Measurements from ENCODE around the gene SLC9A8. TPM values are rescaled to one million over a fixed set of nuclear protein-coding genes. Genes with fewer than 3 reads are reported as not detected.

SLC9A8 gene, protein sequence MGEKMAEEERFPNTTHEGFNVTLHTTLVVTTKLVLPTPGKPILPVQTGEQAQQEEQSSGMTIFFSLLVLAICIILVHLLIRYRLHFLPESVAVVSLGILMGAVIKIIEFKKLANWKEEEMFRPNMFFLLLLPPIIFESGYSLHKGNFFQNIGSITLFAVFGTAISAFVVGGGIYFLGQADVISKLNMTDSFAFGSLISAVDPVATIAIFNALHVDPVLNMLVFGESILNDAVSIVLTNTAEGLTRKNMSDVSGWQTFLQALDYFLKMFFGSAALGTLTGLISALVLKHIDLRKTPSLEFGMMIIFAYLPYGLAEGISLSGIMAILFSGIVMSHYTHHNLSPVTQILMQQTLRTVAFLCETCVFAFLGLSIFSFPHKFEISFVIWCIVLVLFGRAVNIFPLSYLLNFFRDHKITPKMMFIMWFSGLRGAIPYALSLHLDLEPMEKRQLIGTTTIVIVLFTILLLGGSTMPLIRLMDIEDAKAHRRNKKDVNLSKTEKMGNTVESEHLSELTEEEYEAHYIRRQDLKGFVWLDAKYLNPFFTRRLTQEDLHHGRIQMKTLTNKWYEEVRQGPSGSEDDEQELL
- 3.6 and 5.3 TPM in 2 replicates for total RNA-seq

DNA sequence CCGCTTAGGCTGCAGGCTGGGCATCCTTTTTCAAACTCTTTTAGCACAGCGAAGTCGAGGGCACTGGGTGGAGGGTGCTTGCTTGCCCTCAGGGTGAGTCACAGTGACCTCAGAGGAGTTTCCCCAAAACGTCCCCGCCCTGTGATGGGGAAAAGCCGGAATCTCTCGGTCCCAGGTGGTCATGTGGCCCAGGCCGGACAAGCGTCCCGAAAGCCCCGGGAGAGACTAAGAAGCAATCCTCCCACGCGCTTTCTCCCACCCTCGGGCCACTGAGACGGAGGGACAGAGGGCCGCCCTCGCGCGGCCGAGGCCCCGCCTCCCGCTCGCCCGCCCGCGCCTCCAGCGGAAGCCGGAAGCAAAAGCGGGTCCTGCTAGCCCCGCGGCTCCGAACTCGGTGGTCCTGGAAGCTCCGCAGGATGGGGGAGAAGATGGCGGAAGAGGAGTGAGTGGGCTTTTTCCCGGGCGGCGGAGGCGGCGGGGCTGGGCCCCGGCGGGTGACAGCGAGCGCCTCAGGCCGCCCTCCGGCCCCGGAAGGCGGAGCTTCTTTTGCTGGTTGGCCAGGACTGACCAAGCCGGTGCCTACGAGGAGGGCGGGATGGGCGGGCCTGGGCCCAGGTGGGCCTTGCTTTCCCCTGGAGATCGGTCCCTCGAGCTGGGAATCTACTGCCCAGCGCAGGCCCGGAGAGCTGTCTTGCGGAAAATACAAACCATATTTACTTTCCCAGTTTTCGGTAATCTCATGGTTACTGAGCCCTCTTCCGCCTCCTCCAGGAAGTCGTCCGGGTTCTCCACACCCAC, at the start of gene SLC9A8:
Gene SLC9A8 (plus strand): TSS at position 322 of the 798 bp plus-strand sequence. CDS start 95 bp downstream, at position 417.

DNA sequence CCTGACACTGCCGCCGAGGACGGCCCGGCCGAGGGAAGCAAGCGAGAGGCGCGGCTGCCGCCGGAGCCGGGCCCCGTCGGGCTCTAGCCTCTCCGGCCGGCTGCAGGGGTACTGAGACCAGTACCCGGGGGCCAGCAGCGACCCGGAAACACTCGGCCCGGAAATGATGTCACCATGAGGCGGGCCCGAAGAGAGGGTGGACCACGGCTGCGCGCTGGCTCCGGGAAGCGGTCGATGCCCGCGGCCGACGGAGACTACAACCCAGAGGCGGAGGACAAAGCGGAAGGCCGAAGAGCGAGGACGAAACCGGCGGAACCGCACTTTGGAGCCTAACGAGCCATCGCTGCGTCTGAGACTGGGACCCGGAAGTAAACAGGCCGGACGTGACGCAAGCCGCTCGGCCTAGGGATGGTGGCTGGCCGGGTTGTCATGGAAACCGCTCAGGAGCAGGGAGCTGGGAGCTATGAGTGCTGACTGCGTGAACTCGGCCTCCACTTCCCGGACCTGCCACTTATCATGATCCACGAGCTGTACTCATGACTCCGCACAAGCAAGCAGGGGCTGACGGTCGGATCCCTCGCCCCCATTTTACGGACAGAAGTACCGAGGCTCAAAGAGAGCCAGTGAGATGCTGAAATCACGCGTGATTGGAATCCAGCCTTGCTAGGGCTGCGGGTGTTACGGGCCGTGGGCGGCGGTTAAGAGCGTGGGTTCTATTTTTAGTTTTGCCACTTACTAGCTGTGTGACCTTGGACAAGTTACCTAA, 102.9 kb downstream of the SLC9A8 start, which contains the start of gene SPATA2:
Gene SPATA2 (minus strand): TSS at position 150 of the 766 bp plus-strand sequence. CDS start 7,039 bp downstream, outside the sequence.

DNA sequence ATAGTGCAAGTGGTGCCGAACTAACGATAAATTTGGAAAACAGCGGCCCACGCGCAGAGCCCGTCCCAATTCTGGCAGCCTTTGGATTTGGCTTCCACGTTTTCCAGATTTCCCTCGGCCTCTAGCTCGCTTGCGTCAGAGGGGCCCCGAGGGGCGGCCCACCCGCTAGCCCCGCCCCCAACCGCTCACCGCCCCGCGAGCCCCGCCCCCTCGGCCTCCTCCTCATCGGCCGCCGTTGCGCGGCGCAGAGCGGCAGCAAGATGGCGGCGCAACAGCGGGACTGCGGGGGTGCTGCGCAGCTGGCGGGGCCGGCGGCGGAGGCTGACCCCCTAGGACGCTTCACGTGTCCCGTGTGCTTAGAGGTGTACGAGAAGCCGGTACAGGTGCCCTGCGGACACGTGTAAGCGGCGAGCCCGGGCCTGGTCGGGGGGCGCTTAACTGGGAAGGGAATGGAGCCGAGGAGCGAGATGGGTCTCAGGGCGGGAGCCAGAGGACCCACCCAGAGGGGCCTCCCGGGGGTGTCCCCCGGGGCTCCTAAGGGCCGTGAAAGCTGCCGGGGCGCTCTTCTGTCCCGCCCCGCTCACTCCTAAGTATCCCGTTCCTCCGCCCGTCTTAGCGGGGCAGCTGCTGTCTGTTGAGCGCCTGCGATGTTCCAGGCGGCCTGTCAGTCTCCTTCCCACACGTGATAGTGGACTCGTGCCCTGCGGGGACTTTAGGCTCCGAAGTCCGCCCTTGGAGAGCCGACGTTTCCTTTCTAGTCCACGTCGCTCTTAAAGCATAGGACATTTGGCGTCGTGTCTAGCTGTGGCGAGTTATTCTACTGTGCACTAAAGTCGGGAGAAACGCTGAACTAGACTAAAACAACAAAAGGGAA, 123.8 kb downstream of the SLC9A8 start, which contains the start of gene RNF114:
Gene RNF114 (plus strand): TSS at position 245 of the 874 bp plus-strand sequence. CDS start 16 bp downstream, at position 261.

Other genes starting within 250 kb of the SLC9A8 start
- gene PTGIS, start 244.7 kb upstream of the SLC9A8 start, total RNA-seq: 58.2 and 66.7 TPM in 2 replicates
- gene B4GALT5, start 99.0 kb upstream of the SLC9A8 start, total RNA-seq: 18.8 and 23.2 TPM in 2 replicates
- gene SPATA2, start 102.7 kb downstream of the SLC9A8 start, total RNA-seq: 1.5 and 3.0 TPM in 2 replicates
- 76.5 and 95.1 TPM in 2 replicates for gene RNF114, start 123.6 kb downstream of the SLC9A8 start, total RNA-seq
- 6.0 and 10.0 TPM in 2 replicates for gene SNAI1, start 170.2 kb downstream of the SLC9A8 start, total RNA-seq

Data from pericardium fibroblast (primary cell).